Measurements from ENCODE around the gene XIRP1. TPM values are rescaled to one million over a fixed set of nuclear protein-coding genes. Genes with fewer than 3 reads are reported as not detected.

The XIRP1 gene
- total RNA-seq, 1 experiment from 2014 or later: not detected

- DNase-seq (ENCODE audit: low read depth): no peak
- in situ Hi-C loops (cut with HindIII; ENCODE audit: low pct_unique_long_range_greater_than_20kb, low sequenced_read_pairs): no loop called here
Measured at GRCh38 chr3:39189150-39189958, 3.0 kb downstream of the XIRP1 start.

GRCh38 chr3:39188271-39189149, 3.9 kb downstream of the XIRP1 start:
- in situ Hi-C loops (cut with HindIII; ENCODE audit: low pct_unique_long_range_greater_than_20kb, low sequenced_read_pairs): no loop called here

GRCh38 chr3:39187372-39188155, 4.8 kb downstream of the XIRP1 start:
- in situ Hi-C loops (cut with HindIII; ENCODE audit: low pct_unique_long_range_greater_than_20kb, low sequenced_read_pairs): no loop called here
- DNase-seq (ENCODE audit: low read depth): no peak

More at GRCh38 chr3:39188271-39189149, 3.9 kb downstream of the XIRP1 start:
- DNase-seq (ENCODE audit: low read depth): no peak

GRCh38 chr3:39186692-39187151, 5.7 kb downstream of the XIRP1 start:
- no peak for DNase-seq (ENCODE audit: low read depth)
- in situ Hi-C loops (cut with HindIII; ENCODE audit: low pct_unique_long_range_greater_than_20kb, low sequenced_read_pairs): no loop called here

- in situ Hi-C loops (cut with HindIII; ENCODE audit: low pct_unique_long_range_greater_than_20kb, low sequenced_read_pairs): no loop called here
- no peak for DNase-seq (ENCODE audit: low read depth)
Measured at GRCh38 chr3:39185959-39186691, 6.3 kb downstream of the XIRP1 start.

- in situ Hi-C loops (cut with HindIII; ENCODE audit: low pct_unique_long_range_greater_than_20kb, low sequenced_read_pairs): no loop called here
- DNase-seq (ENCODE audit: low read depth): no peak
Measured at GRCh38 chr3:39185326-39185958, 7.0 kb downstream of the XIRP1 start.

- in situ Hi-C loops (cut with HindIII; ENCODE audit: low pct_unique_long_range_greater_than_20kb, low sequenced_read_pairs): no loop called here
- no peak for DNase-seq (ENCODE audit: low read depth)
Measured at GRCh38 chr3:39184968-39185285, 7.5 kb downstream of the XIRP1 start.

- in situ Hi-C loops (cut with HindIII; ENCODE audit: low pct_unique_long_range_greater_than_20kb, low sequenced_read_pairs): no loop called here
- DNase-seq (ENCODE audit: low read depth): no peak
Measured at GRCh38 chr3:39184081-39184967, 8.1 kb downstream of the XIRP1 start.

GRCh38 chr3:39183211-39184080, 8.9 kb downstream of the XIRP1 start:
- no peak for DNase-seq (ENCODE audit: low read depth)
- in situ Hi-C loops (cut with HindIII; ENCODE audit: low pct_unique_long_range_greater_than_20kb, low sequenced_read_pairs): no loop called here

GRCh38 chr3:39181408-39182335, 10.7 kb downstream of the XIRP1 start:
- DNase-seq (ENCODE audit: low read depth): no peak
- in situ Hi-C loops (cut with HindIII; ENCODE audit: low pct_unique_long_range_greater_than_20kb, low sequenced_read_pairs): no loop called here

- in situ Hi-C loops (cut with HindIII; ENCODE audit: low pct_unique_long_range_greater_than_20kb, low sequenced_read_pairs): no loop called here
Measured at GRCh38 chr3:39180546-39181346, 11.6 kb downstream of the XIRP1 start.

GRCh38 chr3:39180183-39180545, 12.2 kb downstream of the XIRP1 start:
- in situ Hi-C loops (cut with HindIII; ENCODE audit: low pct_unique_long_range_greater_than_20kb, low sequenced_read_pairs): no loop called here
- DNase-seq (ENCODE audit: low read depth): no peak

More at GRCh38 chr3:39180546-39181346, 11.6 kb downstream of the XIRP1 start:
- peak; percentile 84 for DNase-seq (ENCODE audit: low read depth)

GRCh38 chr3:39178553-39178952, 13.8 kb downstream of the XIRP1 start:
- no peak for DNase-seq (ENCODE audit: low read depth)
- in situ Hi-C loops (cut with HindIII; ENCODE audit: low pct_unique_long_range_greater_than_20kb, low sequenced_read_pairs): no loop called here

- DNase-seq (ENCODE audit: low read depth): peak; percentile 62
- in situ Hi-C loops (cut with HindIII; ENCODE audit: low pct_unique_long_range_greater_than_20kb, low sequenced_read_pairs): no loop called here
Measured at GRCh38 chr3:39177708-39178332, 14.6 kb downstream of the XIRP1 start.

Measured in Caki2 (cell line).